ENCODE results near the gene BTNL9.

GRCh38 chr5:181040631-181040945 is 522 bp downstream of the BTNL9 start:
- TF ChIP-seq CTCF (IDR thresholded peaks at IDR 0.05; ENCODE audit: poor library complexity) (no peak), EZH2 (IDR thresholded peaks at IDR 0.05; ENCODE audit: borderline replicate concordance) (no peak), EZH2phosphoT487 (IDR thresholded peaks at IDR 0.05; ENCODE audit: low read depth, severe bottlenecking, unreplicated experiment) (no peak)

All from hepatocyte (in vitro differentiated cells).